ENCODE data around the gene SUGP2.

- TF ChIP-seq, protein P1, sequence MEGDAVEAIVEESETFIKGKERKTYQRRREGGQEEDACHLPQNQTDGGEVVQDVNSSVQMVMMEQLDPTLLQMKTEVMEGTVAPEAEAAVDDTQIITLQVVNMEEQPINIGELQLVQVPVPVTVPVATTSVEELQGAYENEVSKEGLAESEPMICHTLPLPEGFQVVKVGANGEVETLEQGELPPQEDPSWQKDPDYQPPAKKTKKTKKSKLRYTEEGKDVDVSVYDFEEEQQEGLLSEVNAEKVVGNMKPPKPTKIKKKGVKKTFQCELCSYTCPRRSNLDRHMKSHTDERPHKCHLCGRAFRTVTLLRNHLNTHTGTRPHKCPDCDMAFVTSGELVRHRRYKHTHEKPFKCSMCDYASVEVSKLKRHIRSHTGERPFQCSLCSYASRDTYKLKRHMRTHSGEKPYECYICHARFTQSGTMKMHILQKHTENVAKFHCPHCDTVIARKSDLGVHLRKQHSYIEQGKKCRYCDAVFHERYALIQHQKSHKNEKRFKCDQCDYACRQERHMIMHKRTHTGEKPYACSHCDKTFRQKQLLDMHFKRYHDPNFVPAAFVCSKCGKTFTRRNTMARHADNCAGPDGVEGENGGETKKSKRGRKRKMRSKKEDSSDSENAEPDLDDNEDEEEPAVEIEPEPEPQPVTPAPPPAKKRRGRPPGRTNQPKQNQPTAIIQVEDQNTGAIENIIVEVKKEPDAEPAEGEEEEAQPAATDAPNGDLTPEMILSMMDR (conservative IDR thresholded peaks at IDR 0.05; ENCODE audit: low read depth in 2 of 2): no peak
- no peak for TF ChIP-seq EZH2 (IDR thresholded peaks at IDR 0.05; ENCODE audit: low read depth, unreplicated experiment)
- no peak for TF ChIP-seq POLR2AphosphoS5 (IDR thresholded peaks at IDR 0.05; ENCODE audit: low read depth)
- TF ChIP-seq EZH2phosphoT487 (IDR thresholded peaks at IDR 0.05; ENCODE audit: unreplicated experiment): no peak
- no peak for TF ChIP-seq ZNF331 (CRISPR knock-in tag; IDR thresholded peaks at IDR 0.05; ENCODE audit: low read depth)
- TF ChIP-seq NANOG (IDR thresholded peaks at IDR 0.05; ENCODE audit: borderline replicate concordance): no peak
Observed at GRCh38 chr19:19025861-19026260, 7.5 kb downstream of the SUGP2 start.

All from GM23338 (cell line).